Hepatic stellate cell (primary cell): ENCODE data around the gene TRAPPC12.
"Not testable (repeated sequence)": the region's sequence is repeated elsewhere in the genome, so short reads cannot be mapped to it uniquely, and the experiment has no call there.

Experiments
- DNase-seq: peaks from one replicate; pipeline ENCODE4 v3.0.0; 2011; ENCODE audit warnings: low spot score

TRAPPC12 gene

GRCh38 chr2:3369340-3370181, 9.9 kb upstream of the TRAPPC12 start:
- not testable (repeated sequence) for DNase-seq

- no peak for DNase-seq
Observed at GRCh38 chr2:3376821-3377220, 2.7 kb upstream of the TRAPPC12 start.

- DNase-seq, result peak; percentile 67
Observed at GRCh38 chr2:3377279-3377611, 2.2 kb upstream of the TRAPPC12 start.

DNA sequence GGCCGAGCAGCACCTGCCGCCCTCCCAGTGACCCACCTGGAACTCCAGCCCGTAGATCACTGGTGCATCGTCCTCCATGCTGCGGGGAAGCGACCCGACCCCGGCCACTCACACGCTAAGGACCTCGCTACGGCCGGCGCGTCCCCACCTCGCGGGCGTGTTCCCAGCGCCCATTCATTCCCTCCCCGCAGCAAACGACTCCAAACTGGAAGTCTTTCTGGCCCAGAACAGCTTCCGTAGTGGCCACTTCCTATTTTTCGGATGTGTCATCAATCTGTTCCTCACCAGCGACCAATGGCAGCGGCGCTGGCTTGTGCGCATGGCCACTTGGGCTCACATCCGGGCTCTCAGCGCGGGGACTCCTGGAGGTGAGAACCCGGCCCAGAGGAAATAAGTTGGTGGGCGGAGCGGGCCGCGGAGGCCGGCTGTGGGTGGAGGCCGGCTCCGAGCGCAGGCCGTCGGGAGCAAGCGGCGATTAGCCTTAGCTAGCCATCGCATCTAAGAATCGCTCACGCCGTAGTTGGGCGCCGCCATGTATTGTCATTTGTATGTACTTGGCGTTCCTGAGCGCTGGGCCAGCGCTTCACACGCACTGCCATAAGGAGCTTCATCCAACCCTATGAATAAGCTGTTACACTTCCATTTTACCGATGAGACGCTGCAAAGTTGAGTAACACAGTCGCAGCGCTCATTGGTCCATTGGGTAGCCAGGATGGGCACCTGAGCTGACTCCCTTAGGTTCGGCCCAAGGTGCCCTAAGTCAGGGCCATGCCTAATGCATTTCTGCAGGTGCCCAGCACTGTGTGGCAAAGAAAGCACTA, 1.7 kb upstream of the TRAPPC12 start, which contains the start of gene EIPR1:
TSS of gene EIPR1 (minus strand) at position 207 of the 821 bp plus-strand sequence. CDS start at position 78, 129 bp downstream.
- DNase-seq, result peak; percentile 99

DNA sequence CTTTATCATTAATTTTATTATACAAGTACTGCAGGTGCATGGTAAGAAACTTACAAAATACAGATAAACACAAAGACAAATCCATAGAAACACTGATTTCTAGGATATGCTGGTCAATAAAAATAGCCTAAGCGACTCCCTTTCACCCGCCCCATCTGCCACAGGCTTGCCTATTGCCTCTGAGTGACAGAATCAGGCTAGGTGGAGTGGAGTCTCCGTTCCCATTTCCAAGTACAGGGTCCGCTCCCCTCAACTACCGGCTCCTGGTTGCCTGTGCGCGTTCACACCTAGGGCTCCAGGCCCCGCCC, 201 bp upstream of the TRAPPC12 start:
- DNase-seq, result no peak

GRCh38 chr2:3386448-3386958, 7.0 kb downstream of the TRAPPC12 start:
- no peak for DNase-seq

DNA sequence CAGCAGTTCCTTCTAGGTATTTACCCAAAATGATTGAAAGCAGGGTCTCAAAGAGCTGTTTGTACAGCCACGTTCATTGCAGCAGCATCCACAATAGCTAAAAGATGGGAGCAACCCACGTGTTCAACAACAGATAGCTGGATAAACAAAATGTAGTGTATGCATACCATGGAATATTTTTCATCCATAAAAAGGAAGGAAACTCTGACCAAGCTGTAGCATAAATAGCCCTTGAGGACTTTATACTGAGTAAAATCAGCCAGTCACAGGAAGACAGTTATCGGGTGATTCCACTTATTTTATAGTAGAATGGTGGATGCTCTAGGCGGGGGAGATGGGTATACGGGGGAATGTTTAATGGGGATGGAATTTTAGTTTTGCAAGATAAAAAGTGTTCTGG, 7.5 kb downstream of the TRAPPC12 start:
- no peak for DNase-seq

DNA sequence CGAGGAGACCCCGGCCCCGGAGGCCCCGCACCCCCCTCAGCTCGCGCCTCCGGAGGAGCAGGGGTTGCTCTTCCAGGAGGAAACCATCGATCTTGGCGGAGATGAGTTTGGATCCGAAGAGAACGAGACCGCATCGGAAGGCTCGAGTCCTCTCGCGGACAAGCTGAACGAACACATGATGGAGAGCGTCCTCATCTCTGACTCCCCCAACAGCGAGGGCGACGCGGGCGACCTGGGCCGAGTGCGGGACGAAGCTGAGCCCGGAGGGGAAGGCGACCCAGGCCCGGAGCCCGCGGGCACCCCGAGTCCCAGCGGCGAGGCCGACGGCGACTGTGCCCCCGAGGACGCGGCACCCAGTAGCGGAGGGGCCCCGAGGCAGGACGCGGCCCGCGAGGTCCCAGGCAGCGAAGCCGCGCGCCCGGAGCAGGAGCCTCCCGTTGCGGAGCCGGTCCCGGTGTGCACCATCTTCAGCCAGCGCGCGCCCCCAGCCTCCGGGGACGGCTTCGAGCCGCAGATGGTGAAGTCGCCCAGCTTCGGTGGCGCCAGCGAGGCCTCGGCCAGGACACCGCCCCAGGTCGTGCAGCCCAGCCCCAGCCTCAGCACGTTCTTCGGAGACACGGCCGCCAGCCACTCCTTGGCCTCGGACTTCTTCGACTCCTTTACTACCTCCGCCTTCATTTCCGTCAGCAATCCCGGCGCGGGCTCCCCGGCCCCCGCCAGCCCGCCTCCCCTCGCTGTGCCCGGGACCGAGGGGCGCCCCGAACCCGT, 8.3 kb downstream of the TRAPPC12 start:
- DNase-seq, result no peak

DNA sequence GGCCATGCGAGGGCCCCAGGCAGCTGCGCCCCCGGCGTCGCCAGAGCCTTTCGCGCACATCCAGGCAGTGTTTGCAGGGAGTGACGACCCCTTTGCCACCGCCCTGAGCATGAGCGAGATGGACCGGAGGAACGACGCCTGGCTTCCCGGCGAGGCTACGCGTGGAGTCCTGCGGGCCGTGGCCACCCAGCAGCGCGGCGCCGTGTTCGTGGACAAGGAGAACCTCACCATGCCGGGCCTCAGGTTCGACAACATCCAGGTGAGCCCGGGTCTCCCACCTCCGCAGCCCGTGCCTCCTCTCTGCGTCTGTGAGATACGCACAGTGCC, 8.9 kb downstream of the TRAPPC12 start:
- no peak for DNase-seq

DNA sequence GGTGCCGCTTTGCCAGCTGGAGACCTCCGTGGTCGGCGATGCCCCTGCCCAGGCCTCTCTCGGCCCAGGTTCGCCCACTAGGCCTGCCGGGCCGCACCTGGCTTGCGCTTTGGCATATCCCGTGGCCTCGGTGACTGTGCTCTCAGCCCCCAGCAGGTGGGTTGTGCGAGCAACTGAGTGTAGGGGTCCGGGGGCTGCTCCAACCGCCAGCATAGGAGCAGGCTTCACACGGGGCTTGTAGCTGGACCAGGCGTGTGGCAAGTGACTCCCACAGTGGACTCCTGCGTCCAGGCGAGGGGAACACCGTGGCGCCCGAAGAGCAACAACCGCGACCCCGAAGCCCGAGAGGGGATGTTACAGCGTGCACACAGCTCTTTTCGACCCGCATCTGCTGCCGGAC, 9.7 kb downstream of the TRAPPC12 start:
- no peak for DNase-seq

DNA sequence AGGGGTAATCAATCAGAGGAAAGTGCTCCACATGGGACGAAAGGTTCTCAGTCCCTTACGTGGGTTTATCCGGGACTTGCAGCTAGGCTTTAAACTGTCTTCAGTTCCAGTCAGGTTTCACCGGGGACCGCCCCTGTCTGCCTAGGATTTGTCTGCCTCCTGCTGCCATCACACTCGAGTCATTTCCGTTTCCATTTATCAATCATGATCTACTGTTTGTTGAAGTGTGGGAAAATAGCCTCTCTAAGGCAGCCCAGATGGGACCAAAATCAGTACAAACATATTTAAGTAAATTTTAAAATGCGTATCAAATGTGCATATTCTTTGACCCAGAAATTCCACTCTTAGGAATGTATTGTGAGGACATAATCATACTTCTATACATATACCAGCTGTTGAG, 10.5 kb downstream of the TRAPPC12 start:
- DNase-seq, result no peak

GRCh38 chr2:3392216-3392615, 12.7 kb downstream of the TRAPPC12 start:
- no peak for DNase-seq

DNA sequence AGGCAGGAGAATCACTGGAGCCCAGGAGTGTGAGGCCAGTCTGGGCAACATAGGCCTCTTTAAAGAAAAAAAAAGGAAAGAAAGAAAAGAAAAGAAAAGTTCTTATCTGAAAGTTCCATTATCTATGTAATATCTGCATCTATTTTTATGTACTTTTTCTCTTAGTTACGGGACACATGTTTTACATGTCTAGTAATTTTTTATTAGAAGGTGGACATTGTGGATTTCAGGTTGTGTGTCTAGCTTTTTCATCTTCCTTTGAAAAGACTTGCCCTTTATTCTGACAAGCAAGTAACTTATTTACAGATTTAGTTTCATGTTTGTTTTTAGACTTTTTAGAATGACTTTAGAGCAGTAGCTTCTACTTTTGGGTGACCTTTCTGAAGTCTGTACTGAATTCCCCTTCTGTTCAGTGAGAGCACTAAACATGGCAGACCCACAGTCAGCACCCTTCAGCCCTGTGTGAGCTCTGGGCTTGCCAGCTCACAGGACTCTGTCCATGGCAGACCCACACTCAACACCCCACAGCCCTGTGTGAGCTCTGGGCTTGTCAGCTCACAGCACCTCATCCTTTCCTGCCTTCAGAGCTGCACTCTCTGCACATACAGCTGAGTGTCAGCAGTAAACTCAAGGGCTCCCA, 17.5 kb downstream of the TRAPPC12 start:
- no peak for DNase-seq

DNA sequence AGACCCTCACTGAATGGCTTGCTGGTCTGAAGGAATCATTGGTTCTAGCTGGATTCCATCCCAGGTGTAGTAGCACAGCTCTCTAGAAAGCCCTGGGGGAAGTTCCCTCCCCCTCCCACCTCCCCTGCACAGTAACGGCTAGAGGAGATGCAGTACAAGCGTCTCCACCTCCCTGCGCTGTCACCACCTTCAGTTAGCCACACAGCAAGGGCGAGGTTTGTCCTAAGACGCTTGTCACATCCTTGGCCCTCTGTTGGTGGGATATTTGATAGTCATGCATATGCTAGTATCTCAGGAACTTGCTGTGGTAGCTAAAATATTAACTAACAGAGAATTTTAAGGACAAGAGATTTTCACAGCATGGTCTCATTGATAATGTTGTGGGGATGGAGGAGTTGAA, 19.4 kb downstream of the TRAPPC12 start:
- no peak for DNase-seq

DNA sequence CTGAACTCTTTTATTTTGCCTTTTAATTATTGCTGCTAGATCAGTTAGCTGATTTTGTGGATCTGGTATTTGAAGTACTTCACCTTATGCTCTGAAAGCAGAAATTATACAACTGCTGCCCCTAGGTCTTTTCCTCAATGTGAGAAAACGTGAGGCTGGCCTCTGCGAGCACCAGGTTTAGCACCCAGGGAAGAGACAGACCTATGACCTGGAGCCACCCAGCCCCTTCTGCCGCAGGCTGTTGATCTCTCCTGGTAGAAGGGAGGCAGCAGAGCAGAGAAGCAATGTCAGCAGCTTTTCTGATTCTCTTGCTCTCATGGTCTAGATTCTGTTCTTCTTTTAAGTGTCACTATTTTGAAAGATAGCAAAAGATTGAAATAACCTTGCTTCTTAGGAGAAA, 19.9 kb downstream of the TRAPPC12 start:
- no peak for DNase-seq

DNA sequence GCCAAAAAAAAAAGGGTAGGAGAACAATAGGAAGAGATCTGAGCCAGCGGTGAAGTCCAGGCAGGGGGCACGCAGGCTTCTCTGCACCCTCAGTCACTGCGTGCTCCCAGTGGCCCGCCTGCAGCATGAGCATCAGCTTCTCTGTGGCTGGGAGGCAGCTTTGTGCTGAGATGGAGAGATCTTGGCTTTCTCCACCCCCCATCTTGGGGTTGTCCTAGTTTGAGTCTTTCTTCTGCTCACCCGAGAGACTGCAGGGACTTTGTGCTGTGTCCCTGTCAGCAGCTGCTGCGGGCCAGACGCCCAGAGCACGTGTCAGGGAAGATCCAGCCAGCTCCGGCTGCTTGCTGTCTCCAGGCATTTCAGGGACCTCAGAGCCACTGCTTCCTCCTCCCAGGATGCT, 20.3 kb downstream of the TRAPPC12 start:
- no peak for DNase-seq

GRCh38 chr2:3403587-3404334, 24.3 kb downstream of the TRAPPC12 start:
- DNase-seq, result no peak

- DNase-seq, result no peak
Observed at GRCh38 chr2:3404349-3404894, 24.9 kb downstream of the TRAPPC12 start.

DNA sequence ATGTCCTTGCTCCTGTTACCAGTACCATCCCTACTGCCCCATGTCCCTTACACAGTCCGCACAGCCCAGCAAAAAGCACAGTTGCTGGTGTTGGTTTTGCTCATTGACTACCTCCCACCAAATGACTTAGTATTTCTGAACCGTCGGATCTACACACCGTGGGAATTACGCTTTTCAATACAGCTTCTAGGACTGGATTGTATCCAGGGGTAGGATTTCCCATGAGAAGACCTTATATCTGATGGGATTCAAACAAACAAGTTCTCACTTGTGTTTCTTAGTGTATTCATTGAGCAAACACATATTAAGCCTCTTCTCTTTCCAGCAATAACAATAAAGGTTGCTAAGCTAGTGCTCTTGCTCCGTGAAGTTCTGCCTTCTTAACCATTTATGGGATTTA, 25.8 kb downstream of the TRAPPC12 start:
- no peak for DNase-seq

GRCh38 chr2:3405876-3406275, 26.4 kb downstream of the TRAPPC12 start:
- no peak for DNase-seq

- no peak for DNase-seq
Observed at GRCh38 chr2:3406501-3406900, 27.0 kb downstream of the TRAPPC12 start.
